Right lobe of liver (tissue), 6 donors: Measurements from ENCODE around the gene C11orf42. TPM values are rescaled to one million over a fixed set of nuclear protein-coding genes. Genes with fewer than 3 reads are reported as not detected.
A peak's percentile ranks its signal among the peaks of the same experiment; 100 is the strongest.

Experiments
- ATAC-seq, 4 donors: fragments of 200-7000 bp; cut with Tn5 transposase; one replicate each; pipeline ENCODE4 v1.9.1; 2020; ENCODE audit warnings: mild to moderate bottlenecking in 4 of 4, moderate library complexity in 4 of 4
- DNase-seq, 3 donors: peaks; one replicate each; pipeline ENCODE4 v3.0.0-alpha.2; 2020
- H3K27ac ChIP-seq, 3 donors: fragments of 200-600 bp; one replicate each; pipeline ENCODE4 v1.8.0; 2022
- H3K27me3 ChIP-seq, 2 donors: fragments of 200-600 bp; one replicate each; pipeline ENCODE4 v1.8.0; 2022
- H3K36me3 ChIP-seq, 4 donors: fragments of 200-600 bp; sonication (generic) in 1 of 4; one replicate each; pipeline versions ENCODE4 v1.5.1 to v1.8.0; 2017 to 2022; ENCODE audit warnings: control low read depth in 1 of 4
- H3K4me1 ChIP-seq, 4 donors: fragments of 200-600 bp; sonication (generic) in 1 of 4; one replicate each; pipeline versions ENCODE4 v1.5.1 to v1.8.0; 2017 to 2022; ENCODE audit warnings: control low read depth in 1 of 4
- H3K4me3 ChIP-seq, 3 donors: fragments of 200-600 bp; one replicate each; pipeline ENCODE4 v1.8.0; 2022
- H3K9me3 ChIP-seq, 4 donors: fragments of 200-600 bp; sonication (generic) in 1 of 4; one replicate each; pipeline versions ENCODE4 v1.5.1 to v1.8.0; 2017 to 2022; ENCODE audit warnings: control low read depth in 1 of 4
- CTCF ChIP-seq, 4 donors: fragments of 200-600 bp in 3 of 4; fragments of 450-650 bp in 1 of 4; IDR thresholded peaks; one replicate each; pipeline versions ENCODE4 v1.5.1 to v1.8.0; 2016 to 2022; ENCODE audit warnings: antibody characterized with exemption in 4 of 4, mild to moderate bottlenecking in 2 of 4
- POLR2A ChIP-seq: fragments of 450-650 bp; IDR thresholded peaks from one replicate; pipeline ENCODE4 v1.6.1; 2017; ENCODE audit warnings: antibody characterized with exemption, mild to moderate bottlenecking
- WGBS: methylation state at CpG from one replicate; pipeline ENCODE4 v1.1.6; 2018; ENCODE audit warnings: low coverage, low lambda C conversion rate; ENCODE audit not compliant: insufficient coverage; ENCODE audit errors: missing lambda C conversion rate; 5-methylcytosine and 5-hydroxymethylcytosine counted together
- intact Hi-C, 2 donors: fragments of 100-400 bp; cut with DNase I; formaldehyde crosslinking; loops; one replicate each; pipeline versions ENCODE4 v1.11.2 to v1.14.1; 2022
- total RNA-seq, 6 experiments: library from RNA; depleted of rRNA in 2 of 6; stranded (reverse); fragments of >200 nt in 2 of 6; fragmentation: NEBNext Ultra II Directional in 3 of 6; extraction: Animal tissue kit (Norgen Biotek cat#: 25700) in 3 of 6; gene quantifications; one replicate each; pipeline versions ENCODE4 v1.1.0 to v1.2.4, GENCODE V29; 2016 to 2023
- donor health status: DM: no; HTN: yes; CAD: no.
- donor health status: DM: no; HTN: no; CAD: no.
- donor health status: DM: no; HTN: no; CAD: no.
- donor health status: DM: no; HTN: yes; CAD: no.
- donor health status: DM: no; HTN: yes; CAD: no.

Gene C11orf42
- total RNA-seq, 6 experiments from 2014 or later, result not detected

GRCh38 chr11:6225896-6226295, 20.5 kb downstream of the C11orf42 start:
- intact Hi-C loops, result no loop called here
- TF ChIP-seq CTCF (IDR thresholded peaks at IDR 0.05) (no peak), POLR2A (no peak)
- Histone ChIP-seq H3K9me3 (no peaks in the 10 kb centered on the region), H3K36me3 (peaks cover 0 to 34% (median 13%) of the 10 kb centered on the region in 4 donors), H3K4me1 (peaks cover 0 to 41% (median 16%) of the 10 kb centered on the region in 4 donors), H3K27me3 (no peaks in the 10 kb centered on the region), H3K4me3 (no peak overlapping the region), H3K27ac (no peak overlapping the region)
- DNase-seq (no peak), ATAC-seq (peak in 2 of 4 donors; percentile 30 to 33)
- 57% methylated on average over 2 of the region's 2 CpGs for WGBS

GRCh38 chr11:6228520-6228919, 23.2 kb downstream of the C11orf42 start:
- DNase-seq (no peak), ATAC-seq (no peak)
- H3K27me3 ChIP-seq, result no peaks in the 10 kb centered on the region
- H3K27ac ChIP-seq, result no peak overlapping the region
- peaks cover 0 to 9% (median under 1%) of the 10 kb centered on the region in 4 donors for H3K36me3 ChIP-seq
- no peak for TF ChIP-seq POLR2A
- TF ChIP-seq CTCF (IDR thresholded peaks at IDR 0.05), result no peak
- intact Hi-C loops, result no loop called here
- H3K9me3 ChIP-seq, result no peaks in the 10 kb centered on the region
- 70% methylated on average over 2 of the region's 3 CpGs for WGBS
- peaks cover 0 to 48% (median 18%) of the 10 kb centered on the region in 4 donors for H3K4me1 ChIP-seq
- no peak overlapping the region for H3K4me3 ChIP-seq

- TF ChIP-seq POLR2A (peak; percentile 59), CTCF (IDR thresholded peaks at IDR 0.05) (no peak)
- Histone ChIP-seq H3K4me3 (peak overlapping the region in 2 of 3 donors; percentile 45 to 46), H3K27ac (peak overlapping the region in 2 of 3 donors; percentile 8 to 43)
Observed at GRCh38 chr11:6229911-6230310, 24.6 kb downstream of the C11orf42 start.

GRCh38 chr11:6232899-6233298, 27.5 kb downstream of the C11orf42 start:
- H3K36me3 ChIP-seq, result no peaks in the 10 kb centered on the region
- H3K9me3 ChIP-seq, result no peaks in the 10 kb centered on the region
- no peak for DNase-seq
- no peaks in the 10 kb centered on the region for H3K27me3 ChIP-seq
- no peak for TF ChIP-seq CTCF (IDR thresholded peaks at IDR 0.05)
- no peak for TF ChIP-seq POLR2A
- peaks cover 0 to 32% (median 7%) of the 10 kb centered on the region in 4 donors for H3K4me1 ChIP-seq
- no peak overlapping the region for H3K27ac ChIP-seq
- H3K4me3 ChIP-seq, result no peak overlapping the region
- intact Hi-C loops, result no loop called here
- ATAC-seq, result no peak

More at GRCh38 chr11:6229911-6230310, 24.6 kb downstream of the C11orf42 start:
- WGBS, result 5% methylated on average over 2 of the region's 2 CpGs
- peaks cover 0 to 53% (median 20%) of the 10 kb centered on the region in 4 donors for H3K4me1 ChIP-seq
- ATAC-seq (peak; percentile 20 to 43 (median 31)), DNase-seq (peak in 2 of 3 donors; percentile 33 to 67)
- H3K36me3 ChIP-seq, result no peaks in the 10 kb centered on the region
- intact Hi-C loops, result no loop called here
- H3K27me3 ChIP-seq, result no peaks in the 10 kb centered on the region
- no peaks in the 10 kb centered on the region for H3K9me3 ChIP-seq

- H3K27me3 ChIP-seq, result no peaks in the 10 kb centered on the region
- peak overlapping the region in 2 of 3 donors; percentile 54 to 61 for H3K27ac ChIP-seq
- DNase-seq, result peak in 1 of 3 donors; percentile 51
- H3K4me1 ChIP-seq, result peaks cover 0 to 28% (median 7%) of the 10 kb centered on the region in 4 donors
- ATAC-seq, result no peak
- H3K36me3 ChIP-seq, result no peaks in the 10 kb centered on the region
- H3K9me3 ChIP-seq, result no peaks in the 10 kb centered on the region
- no peak for TF ChIP-seq CTCF (IDR thresholded peaks at IDR 0.05)
- no peak for TF ChIP-seq POLR2A
- intact Hi-C loops, result no loop called here
- H3K4me3 ChIP-seq, result peak overlapping the region; percentile 72 to 78 (median 74)
- 0% methylated on average over 10 of the region's 10 CpGs for WGBS
Observed at GRCh38 chr11:6233984-6234386, 28.6 kb downstream of the C11orf42 start.
